ENCODE results near the gene RHOG.
A peak's percentile ranks its signal among the peaks of the same experiment; 100 is the strongest.

RHOG gene

GRCh38 chr11:3797329-3798090, 43.2 kb downstream of the RHOG start, which contains the start of gene NUP98:
NUP98 (minus strand) TSS chr11:3797554; CDS start chr11:3782117, 15,437 bp downstream.
- H3K23ac ChIP-seq (ENCODE audit: low read length in 2 of 2), result no peak within 1 kb of the TSS
- peak within 1 kb of the TSS in 1 of 2 experiments; percentile 83 for H3K4ac ChIP-seq (ENCODE audit: low read depth in 1 of 2, low read length in 2 of 2)
- peak within 1 kb of the TSS in 1 of 2 experiments; percentile 66 for H3K14ac ChIP-seq (ENCODE audit: low read length in 2 of 2)
- H3K9me3 ChIP-seq (ENCODE audit: control insufficient read depth, low read length), result no peaks in the 10 kb centered on the region
- H3K79me1 ChIP-seq (replicated peaks; ENCODE audit: low read length, poor library complexity, severe bottlenecking), result peaks cover 3% of the 10 kb centered on the region
- H3K18ac ChIP-seq (ENCODE audit: low read depth in 1 of 2, low read length in 2 of 2), result peak within 1 kb of the TSS; percentile 85 to 99
- peak within 1 kb of the TSS; percentile 80 for H2BK15ac ChIP-seq (ENCODE audit: low read depth, poor library complexity, severe bottlenecking)
- peak; percentile 100 for DNase-seq
- peak within 1 kb of the TSS; percentile 86 for H2AFZ ChIP-seq (ENCODE audit: low read depth, low read length)
- under 1% methylated on average over 78 of the region's 86 CpGs for WGBS
- H3K9ac ChIP-seq (ENCODE audit: low read length), result peak within 1 kb of the TSS; percentile 99
- H2BK5ac ChIP-seq (ENCODE audit: low read depth, low read length, poor library complexity, severe bottlenecking), result peak within 1 kb of the TSS; percentile 86
- H3K27ac ChIP-seq (ENCODE audit: low read length, poor library complexity, severe bottlenecking), result peak within 1 kb of the TSS; percentile 96
- no peak within 1 kb of the TSS for H2AK5ac ChIP-seq (ENCODE audit: low read length, severe bottlenecking)
- H3K4me3 ChIP-seq (ENCODE audit: insufficient read depth in 1 of 2, low read depth in 1 of 2, low read length in 2 of 2), result peak within 1 kb of the TSS; percentile 84 to 97
- H3K4me2 ChIP-seq (ENCODE audit: low read length, poor library complexity, severe bottlenecking), result peak within 1 kb of the TSS; percentile 90
- H2BK120ac ChIP-seq (ENCODE audit: low read depth, low read length), result peak within 1 kb of the TSS; percentile 78
- H2BK12ac ChIP-seq (ENCODE audit: low read length in 2 of 2), result peak within 1 kb of the TSS in 1 of 2 experiments; percentile 25
- H4K91ac ChIP-seq (ENCODE audit: low read length), result peak within 1 kb of the TSS; percentile 90
- peaks cover 2% of the 10 kb centered on the region for H3K4me1 ChIP-seq (ENCODE audit: control insufficient read depth, insufficient read depth, low read depth, low read length)
- H4K8ac ChIP-seq (ENCODE audit: low read length), result peak within 1 kb of the TSS; percentile 92
- no peaks in the 10 kb centered on the region for H3K27me3 ChIP-seq (ENCODE audit: control insufficient read depth in 1 of 2, insufficient read depth in 1 of 2, low read length in 2 of 2)
- H3K36me3 ChIP-seq (ENCODE audit: control insufficient read depth in 1 of 2, insufficient read depth in 2 of 2, low read depth in 1 of 2, low read length in 2 of 2), result peaks cover 15 to 22% of the 10 kb centered on the region in 2 experiments

DNA sequence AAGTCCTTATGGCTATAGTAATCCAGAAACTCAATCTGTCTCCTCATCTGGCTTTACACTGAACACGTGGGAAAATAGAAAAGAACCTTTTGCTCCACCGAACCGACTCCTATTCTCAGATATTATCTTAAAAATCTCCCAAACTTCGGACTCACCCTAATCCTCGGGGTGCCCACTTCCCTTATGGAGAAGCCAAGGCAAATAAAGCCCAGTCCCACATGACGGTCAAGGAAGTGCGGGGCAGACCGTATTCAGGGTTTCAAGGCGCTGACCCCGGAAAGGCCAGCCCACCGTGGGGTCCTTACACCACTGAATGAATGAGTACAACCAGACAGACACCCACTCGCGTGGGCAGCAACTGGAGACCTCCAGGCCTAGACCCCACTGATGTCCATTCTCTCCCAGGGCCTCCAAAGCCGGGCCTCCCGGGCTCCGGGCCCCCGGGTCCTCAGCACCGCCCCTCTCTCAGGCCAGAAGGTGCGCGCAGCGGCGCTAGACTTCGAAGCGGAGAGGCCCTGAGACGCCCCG, 43.9 kb downstream of the RHOG start:
- H3K27me3 ChIP-seq (ENCODE audit: control insufficient read depth in 1 of 2, insufficient read depth in 1 of 2, low read length in 2 of 2), result no peaks in the 10 kb centered on the region
- under 1% methylated on average over 16 of the region's 26 CpGs for WGBS
- H2AK5ac ChIP-seq (ENCODE audit: low read length, severe bottlenecking), result no peak overlapping the region
- H2BK120ac ChIP-seq (ENCODE audit: low read depth, low read length), result peak overlapping the region; percentile 78
- H3K14ac ChIP-seq (ENCODE audit: low read length in 2 of 2), result no peak overlapping the region
- peaks cover 3% of the 10 kb centered on the region for H3K79me1 ChIP-seq (replicated peaks; ENCODE audit: low read length, poor library complexity, severe bottlenecking)
- H3K4me3 ChIP-seq (ENCODE audit: insufficient read depth in 1 of 2, low read depth in 1 of 2, low read length in 2 of 2), result peak overlapping the region; percentile 84 to 97
- peak; percentile 78 for DNase-seq
- peak overlapping the region; percentile 92 for H4K8ac ChIP-seq (ENCODE audit: low read length)
- H3K9ac ChIP-seq (ENCODE audit: low read length), result peak overlapping the region; percentile 99
- H3K9me3 ChIP-seq (ENCODE audit: control insufficient read depth, low read length), result no peaks in the 10 kb centered on the region
- peaks cover 18 to 27% of the 10 kb centered on the region in 2 experiments for H3K36me3 ChIP-seq (ENCODE audit: control insufficient read depth in 1 of 2, insufficient read depth in 2 of 2, low read depth in 1 of 2, low read length in 2 of 2)
- H2BK12ac ChIP-seq (ENCODE audit: low read length in 2 of 2), result no peak overlapping the region
- H2AFZ ChIP-seq (ENCODE audit: low read depth, low read length), result peak overlapping the region; percentile 78
- H3K23ac ChIP-seq (ENCODE audit: low read length in 2 of 2), result no peak overlapping the region
- peak overlapping the region; percentile 10 for H2BK5ac ChIP-seq (ENCODE audit: low read depth, low read length, poor library complexity, severe bottlenecking)
- H3K4ac ChIP-seq (ENCODE audit: low read depth in 1 of 2, low read length in 2 of 2), result peak overlapping the region in 1 of 2 experiments; percentile 5
- H3K4me2 ChIP-seq (ENCODE audit: low read length, poor library complexity, severe bottlenecking), result peak overlapping the region; percentile 64
- H3K18ac ChIP-seq (ENCODE audit: low read depth in 1 of 2, low read length in 2 of 2), result peak overlapping the region; percentile 85 to 99
- peak overlapping the region; percentile 90 for H4K91ac ChIP-seq (ENCODE audit: low read length)
- H3K27ac ChIP-seq (ENCODE audit: low read length, poor library complexity, severe bottlenecking), result no peak overlapping the region
- peaks cover 2% of the 10 kb centered on the region for H3K4me1 ChIP-seq (ENCODE audit: control insufficient read depth, insufficient read depth, low read depth, low read length)
- H2BK15ac ChIP-seq (ENCODE audit: low read depth, poor library complexity, severe bottlenecking), result no peak overlapping the region

DNA sequence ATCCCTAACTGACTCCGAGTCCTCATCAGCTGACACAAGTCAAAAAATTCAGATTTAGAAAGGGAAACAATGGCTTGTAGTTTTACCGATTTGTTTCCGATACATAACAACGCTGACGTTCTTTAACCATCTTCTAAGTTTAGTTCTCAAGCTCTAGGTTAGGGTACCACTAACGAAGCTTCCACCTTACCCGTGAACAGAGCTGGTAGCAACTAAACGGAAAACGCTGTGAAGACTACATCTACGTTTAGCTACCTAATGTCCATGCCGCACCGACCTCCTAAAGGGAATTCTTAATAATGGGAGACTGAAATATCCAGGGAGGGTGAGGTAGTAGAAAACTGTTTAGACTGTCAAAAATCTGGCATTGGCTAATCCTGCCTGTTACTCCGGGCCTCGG, 44.4 kb downstream of the RHOG start:
- Histone ChIP-seq H3K4ac (ENCODE audit: low read depth in 1 of 2, low read length in 2 of 2) (no peak overlapping the region), H3K27me3 (ENCODE audit: control insufficient read depth in 1 of 2, insufficient read depth in 1 of 2, low read length in 2 of 2) (no peaks in the 10 kb centered on the region), H4K8ac (ENCODE audit: low read length) (no peak overlapping the region), H2BK15ac (ENCODE audit: low read depth, poor library complexity, severe bottlenecking) (no peak overlapping the region), H2BK12ac (ENCODE audit: low read length in 2 of 2) (no peak overlapping the region), H3K18ac (ENCODE audit: low read depth in 1 of 2, low read length in 2 of 2) (no peak overlapping the region), H2BK120ac (ENCODE audit: low read depth, low read length) (no peak overlapping the region), H3K36me3 (ENCODE audit: control insufficient read depth in 1 of 2, insufficient read depth in 2 of 2, low read depth in 1 of 2, low read length in 2 of 2) (peaks cover 22 to 27% of the 10 kb centered on the region in 2 experiments), H2AK5ac (ENCODE audit: low read length, severe bottlenecking) (no peak overlapping the region), H4K91ac (ENCODE audit: low read length) (no peak overlapping the region), H3K4me3 (ENCODE audit: insufficient read depth in 1 of 2, low read depth in 1 of 2, low read length in 2 of 2) (peak overlapping the region in 1 of 2 experiments; percentile 97), H3K9me3 (ENCODE audit: control insufficient read depth, low read length) (no peaks in the 10 kb centered on the region), H2BK5ac (ENCODE audit: low read depth, low read length, poor library complexity, severe bottlenecking) (no peak overlapping the region), H3K27ac (ENCODE audit: low read length, poor library complexity, severe bottlenecking) (no peak overlapping the region), H3K79me1 (replicated peaks; ENCODE audit: low read length, poor library complexity, severe bottlenecking) (peaks cover 3% of the 10 kb centered on the region), H3K9ac (ENCODE audit: low read length) (peak overlapping the region; percentile 99), H3K23ac (ENCODE audit: low read length in 2 of 2) (no peak overlapping the region), H3K4me2 (ENCODE audit: low read length, poor library complexity, severe bottlenecking) (peak overlapping the region; percentile 64), H3K14ac (ENCODE audit: low read length in 2 of 2) (no peak overlapping the region), H2AFZ (ENCODE audit: low read depth, low read length) (no peak overlapping the region), H3K4me1 (ENCODE audit: control insufficient read depth, insufficient read depth, low read depth, low read length) (peaks cover 2% of the 10 kb centered on the region)
- WGBS, result 54% methylated on average over 12 of the region's 14 CpGs
- DNase-seq, result peak; percentile 19

DNA sequence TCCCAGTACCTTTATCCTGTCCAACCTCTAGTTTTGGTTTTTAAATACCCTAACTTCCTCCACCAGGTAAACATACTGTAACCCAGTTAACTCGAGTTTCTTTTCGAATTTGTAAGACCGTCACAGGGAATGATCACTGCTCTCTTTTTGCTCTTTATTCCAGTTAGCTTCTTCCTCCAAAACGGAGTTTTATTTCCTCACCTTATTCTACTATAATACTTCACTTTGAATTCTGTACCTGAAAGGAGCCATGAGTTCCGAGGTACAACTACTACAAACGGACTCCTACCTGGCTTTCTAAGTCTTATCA, 44.8 kb downstream of the RHOG start:
- Histone ChIP-seq H4K91ac (ENCODE audit: low read length) (no peak overlapping the region), H3K4ac (ENCODE audit: low read depth in 1 of 2, low read length in 2 of 2) (no peak overlapping the region), H3K18ac (ENCODE audit: low read depth in 1 of 2, low read length in 2 of 2) (no peak overlapping the region), H3K14ac (ENCODE audit: low read length in 2 of 2) (no peak overlapping the region), H3K9ac (ENCODE audit: low read length) (peak overlapping the region; percentile 99), H2AK5ac (ENCODE audit: low read length, severe bottlenecking) (no peak overlapping the region), H3K9me3 (ENCODE audit: control insufficient read depth, low read length) (no peaks in the 10 kb centered on the region), H3K27me3 (ENCODE audit: control insufficient read depth in 1 of 2, insufficient read depth in 1 of 2, low read length in 2 of 2) (no peaks in the 10 kb centered on the region), H3K4me1 (ENCODE audit: control insufficient read depth, insufficient read depth, low read depth, low read length) (peaks cover 2% of the 10 kb centered on the region), H3K36me3 (ENCODE audit: control insufficient read depth in 1 of 2, insufficient read depth in 2 of 2, low read depth in 1 of 2, low read length in 2 of 2) (peaks cover 26 to 27% of the 10 kb centered on the region in 2 experiments), H2AFZ (ENCODE audit: low read depth, low read length) (no peak overlapping the region), H2BK5ac (ENCODE audit: low read depth, low read length, poor library complexity, severe bottlenecking) (no peak overlapping the region), H4K8ac (ENCODE audit: low read length) (no peak overlapping the region), H3K23ac (ENCODE audit: low read length in 2 of 2) (no peak overlapping the region), H2BK12ac (ENCODE audit: low read length in 2 of 2) (no peak overlapping the region), H2BK120ac (ENCODE audit: low read depth, low read length) (no peak overlapping the region), H3K27ac (ENCODE audit: low read length, poor library complexity, severe bottlenecking) (no peak overlapping the region), H3K4me3 (ENCODE audit: insufficient read depth in 1 of 2, low read depth in 1 of 2, low read length in 2 of 2) (peak overlapping the region in 1 of 2 experiments; percentile 97), H2BK15ac (ENCODE audit: low read depth, poor library complexity, severe bottlenecking) (no peak overlapping the region), H3K79me1 (replicated peaks; ENCODE audit: low read length, poor library complexity, severe bottlenecking) (peaks cover 3% of the 10 kb centered on the region), H3K4me2 (ENCODE audit: low read length, poor library complexity, severe bottlenecking) (peak overlapping the region; percentile 64)
- WGBS, result 83% methylated on average over 6 of the region's 6 CpGs
- no peak for DNase-seq

Data from mesenchymal stem cell (in vitro differentiated cells and primary cell).